ENCODE measurements around the gene TTLL8. TPM values are rescaled to one million over a fixed set of nuclear protein-coding genes. Genes with fewer than 3 reads are reported as not detected.

Gene TTLL8
- total and polyA plus RNA-seq, 2 donors (not counting 3 experiments of a cell fraction or from before 2014, with no cell fraction given), result not detected

- intact Hi-C loops (cut with micrococcal nuclease) (no loop called here), dilution Hi-C loops (cut with MboI; ENCODE audit: extremely low pct_ligation_motif_present, low sequenced_read_pairs) (no loop called here)
- no peak overlapping the region for H3K4me3 ChIP-seq (replicated peaks in 1 of 3; ENCODE audit: insufficient read depth in 1 of 3, low read depth in 1 of 3, low read length in 3 of 3)
- no peak overlapping the region for H2AFZ ChIP-seq (ENCODE audit: low read depth, low read length)
- H3K4me2 ChIP-seq (ENCODE audit: insufficient read depth, low read length), result no peak overlapping the region
- no peaks in the 10 kb centered on the region for H3K79me2 ChIP-seq (ENCODE audit: control insufficient read depth, insufficient read depth, low read length)
- no peaks in the 10 kb centered on the region for H3K27me3 ChIP-seq (ENCODE audit: control insufficient read depth in 2 of 2, insufficient read depth in 2 of 2, low read length in 2 of 2)
- DNase-seq (ENCODE audit: low read depth, low spot score) (no peak), FAIRE-seq (no peak)
- TF ChIP-seq MAX (IDR thresholded peaks at IDR 0.05; ENCODE audit: insufficient read depth, insufficient read length), result no peak
- no peak for TF ChIP-seq GATA2 (IDR thresholded peaks at IDR 0.05; ENCODE audit: insufficient read depth, insufficient read length, low read depth, low read length)
- no peaks in the 10 kb centered on the region for H3K9me3 ChIP-seq (replicated peaks; ENCODE audit: control insufficient read depth, insufficient read depth, low read length)
- BruUV-seq (replicated peaks), result no TSS peak
- H3K27ac ChIP-seq (ENCODE audit: insufficient read depth, low read depth, low read length), result no peak overlapping the region
- ChIA-PET CTCF (no interaction called here), POLR2A (no interaction called here)
- H3K9me1 ChIP-seq (replicated peaks; ENCODE audit: control insufficient read depth, extremely low read depth, insufficient read depth, low read length), result no peaks in the 10 kb centered on the region
- H3K9ac ChIP-seq (replicated peaks; ENCODE audit: extremely low read depth, insufficient read depth, low read length), result no peak overlapping the region
- H3K36me3 ChIP-seq (ENCODE audit: control insufficient read depth in 2 of 2, extremely low read depth in 1 of 2, insufficient read depth in 2 of 2, low read length in 2 of 2), result no peaks in the 10 kb centered on the region
- no peaks in the 10 kb centered on the region for H4K20me1 ChIP-seq (replicated peaks; ENCODE audit: control insufficient read depth, extremely low read depth, insufficient read depth, low read length)
- H3K4me1 ChIP-seq (ENCODE audit: control insufficient read depth, extremely low read depth, insufficient read depth, low read length), result no peaks in the 10 kb centered on the region
Observed at GRCh38 chr22:50068096-50068495, 10.0 kb upstream of the TTLL8 start.

GRCh38 chr22:50067244-50067643, 9.1 kb upstream of the TTLL8 start:
- no peaks in the 10 kb centered on the region for H3K36me3 ChIP-seq (ENCODE audit: control insufficient read depth in 2 of 2, extremely low read depth in 1 of 2, insufficient read depth in 2 of 2, low read length in 2 of 2)
- dilution Hi-C loops (cut with MboI; ENCODE audit: extremely low pct_ligation_motif_present, low sequenced_read_pairs) (no loop called here), intact Hi-C loops (cut with micrococcal nuclease) (no loop called here)
- H3K4me1 ChIP-seq (ENCODE audit: control insufficient read depth, extremely low read depth, insufficient read depth, low read length), result no peaks in the 10 kb centered on the region
- no peaks in the 10 kb centered on the region for H3K79me2 ChIP-seq (ENCODE audit: control insufficient read depth, insufficient read depth, low read length)
- no peak overlapping the region for H3K27ac ChIP-seq (ENCODE audit: insufficient read depth, low read depth, low read length)
- no peaks in the 10 kb centered on the region for H3K27me3 ChIP-seq (ENCODE audit: control insufficient read depth in 2 of 2, insufficient read depth in 2 of 2, low read length in 2 of 2)
- H3K9me1 ChIP-seq (replicated peaks; ENCODE audit: control insufficient read depth, extremely low read depth, insufficient read depth, low read length), result no peaks in the 10 kb centered on the region
- ChIA-PET POLR2A (no interaction called here), CTCF (interaction anchor here (1.8 kb wide), 1 partner anchor 82 kb away, joined by 5 read pairs; no protein-coding TSS in a partner anchor)
- TF ChIP-seq FOS (IDR thresholded peaks at IDR 0.05; ENCODE audit: borderline replicate concordance, insufficient read depth, low read length) (no peak), JUN (IDR thresholded peaks at IDR 0.05; ENCODE audit: borderline replicate concordance, insufficient read depth, insufficient read length, low read depth) (no peak), GATA2 (IDR thresholded peaks at IDR 0.05; ENCODE audit: insufficient read depth, insufficient read length, low read depth, low read length) (no peak), MAX (IDR thresholded peaks at IDR 0.05; ENCODE audit: insufficient read depth, insufficient read length) (no peak), POLR2A (IDR thresholded peaks at IDR 0.05; ENCODE audit: low read depth, low read length) (no peak)
- no peak overlapping the region for H3K4me2 ChIP-seq (ENCODE audit: insufficient read depth, low read length)
- H4K20me1 ChIP-seq (replicated peaks; ENCODE audit: control insufficient read depth, extremely low read depth, insufficient read depth, low read length), result no peaks in the 10 kb centered on the region
- FAIRE-seq (no peak), DNase-seq (ENCODE audit: low read depth, low spot score) (no peak)
- H3K9me3 ChIP-seq (replicated peaks; ENCODE audit: control insufficient read depth, insufficient read depth, low read length), result no peaks in the 10 kb centered on the region
- H2AFZ ChIP-seq (ENCODE audit: low read depth, low read length), result no peak overlapping the region
- H3K4me3 ChIP-seq (replicated peaks in 1 of 3; ENCODE audit: insufficient read depth in 1 of 3, low read depth in 1 of 3, low read length in 3 of 3), result no peak overlapping the region
- H3K9ac ChIP-seq (replicated peaks; ENCODE audit: extremely low read depth, insufficient read depth, low read length), result no peak overlapping the region
- no TSS peak for BruUV-seq (replicated peaks)
